Brain pericyte (primary cell): ENCODE measurements around the gene CWC15.
"Not testable (repeated sequence)": the region's sequence is repeated elsewhere in the genome, so short reads cannot be mapped to it uniquely, and the experiment has no call there.

Experiments
- DNase-seq: peaks from one replicate; pipeline ENCODE4 v3.0.0-alpha.2; 2012; ENCODE audit warnings: low read depth, low spot score

The CWC15 gene

DNA sequence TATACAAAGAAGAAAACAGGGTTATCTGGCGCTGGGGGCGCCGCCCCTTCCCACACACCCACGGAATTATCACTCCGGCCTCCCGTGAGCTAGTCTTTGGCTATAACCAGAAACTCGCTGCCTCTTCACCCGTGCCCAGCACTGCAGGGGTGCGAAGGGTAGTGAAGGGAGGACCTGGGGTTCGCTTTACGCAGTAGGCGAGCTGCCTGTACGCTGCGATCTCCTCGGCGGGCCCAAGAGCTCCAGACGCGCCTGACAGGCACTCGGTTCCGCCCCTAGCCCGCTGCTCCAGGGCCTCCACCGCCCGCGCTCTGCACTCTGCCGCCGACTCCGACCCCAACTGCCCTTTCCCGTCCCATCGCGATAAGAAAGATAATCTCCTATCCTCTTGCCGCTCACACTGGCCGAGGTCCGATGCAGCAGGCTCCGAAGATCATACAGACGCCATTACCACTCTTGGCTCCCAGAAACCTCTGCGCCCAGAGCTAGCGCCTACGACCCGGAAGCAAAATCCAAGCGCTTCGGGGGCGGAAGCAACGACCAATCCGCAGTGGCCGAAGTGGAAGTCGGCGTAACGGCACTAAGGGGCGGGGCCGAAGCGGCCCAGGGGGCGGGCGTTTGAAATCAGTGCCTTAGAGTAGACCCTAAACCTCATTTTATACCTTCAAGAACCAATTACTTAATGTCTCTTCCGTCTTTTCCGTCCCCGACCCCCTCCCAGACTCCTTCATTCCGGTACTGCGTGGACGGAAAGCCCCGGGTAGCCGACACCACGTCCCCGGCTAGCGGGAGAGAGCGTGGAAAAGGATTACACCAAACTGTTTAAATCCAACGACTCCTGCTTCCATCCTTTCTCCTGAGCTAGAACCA lies at the start of gene CWC15, which contains the start of gene KDM4D:
Gene CWC15, minus strand, starts transcription at position 458 of the 870 bp plus-strand sequence. CDS start 1,371 bp downstream, outside the sequence.
Gene KDM4D, plus strand, starts transcription at position 611 of the 870 bp plus-strand sequence. CDS start 23,664 bp downstream, outside the sequence.
- DNase-seq, result peak; percentile 69

DNA sequence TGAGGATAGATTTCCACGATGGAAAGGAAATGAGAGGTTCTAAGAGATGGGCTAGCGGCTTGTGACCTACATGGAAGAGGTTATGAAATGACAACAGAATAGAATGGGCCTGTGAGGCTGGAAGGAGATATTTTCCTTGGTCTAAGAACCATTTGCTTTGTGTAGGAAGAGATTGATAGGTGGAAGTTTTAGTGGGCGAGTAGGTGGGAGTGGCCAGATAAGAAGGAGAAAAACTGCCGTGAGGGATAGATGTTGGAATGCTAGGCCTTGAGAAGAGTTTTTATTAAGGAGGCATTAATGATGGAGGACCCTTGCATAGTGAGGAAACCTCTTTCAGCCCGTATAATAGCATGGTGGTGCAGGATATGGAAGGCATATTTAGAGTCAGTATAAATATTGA lies 48.1 kb upstream of the CWC15 start:
- not testable (repeated sequence) for DNase-seq

- DNase-seq, result no peak
Observed at GRCh38 chr11:95016139-95016538, 42.8 kb upstream of the CWC15 start.

DNA sequence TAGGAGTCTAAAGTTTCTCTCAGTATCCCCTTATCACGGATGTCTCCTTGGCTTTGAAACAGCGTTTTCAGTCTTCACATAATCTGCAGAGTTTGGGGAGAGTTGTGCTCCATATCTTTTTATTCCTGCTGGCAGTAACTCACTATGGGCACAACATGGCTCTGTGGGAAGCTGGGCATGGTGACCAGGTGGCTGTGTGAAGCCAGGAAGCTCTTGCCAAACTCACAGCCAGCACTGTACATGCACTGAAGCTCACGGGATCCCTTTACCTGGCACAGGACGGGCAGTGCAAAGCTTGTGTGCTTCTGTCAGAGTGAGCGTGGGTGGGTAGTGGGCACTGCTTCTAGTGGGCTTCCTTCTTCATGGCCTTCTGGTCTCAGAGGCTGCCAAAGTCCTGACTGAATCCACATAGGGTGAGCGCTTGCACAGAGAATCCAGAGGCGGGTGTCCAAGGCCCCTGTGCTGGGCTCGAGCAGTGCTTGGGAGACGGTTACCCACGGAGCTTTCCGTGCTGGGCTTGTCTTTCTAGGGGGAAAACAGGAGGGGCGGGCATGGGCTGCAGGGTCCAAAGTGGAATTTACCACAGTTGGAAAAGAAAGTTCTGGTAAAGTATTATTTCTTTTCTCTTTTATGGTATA lies 40.9 kb upstream of the CWC15 start:
- DNase-seq, result no peak

DNA sequence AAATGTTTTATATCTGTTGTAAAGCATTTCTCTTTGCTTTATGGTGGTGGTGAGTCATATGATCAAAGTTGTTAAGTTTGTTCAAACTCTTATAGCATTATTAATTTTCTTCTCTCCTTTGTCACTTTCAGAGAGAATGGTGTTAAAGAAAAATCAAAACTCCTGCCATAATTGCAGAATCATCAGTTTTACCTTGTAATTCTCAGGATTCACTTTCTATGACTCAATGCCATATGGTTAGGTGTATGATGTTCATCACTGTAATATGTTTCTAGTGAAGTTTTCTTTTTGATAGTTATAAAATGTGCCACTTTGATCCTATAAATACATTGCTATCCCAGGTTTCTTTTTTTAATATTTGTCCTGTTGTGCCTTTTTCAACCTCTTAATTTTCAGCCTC lies 38.0 kb upstream of the CWC15 start:
- DNase-seq, result no peak

- no peak for DNase-seq
Observed at GRCh38 chr11:95005642-95006041, 32.3 kb upstream of the CWC15 start.

DNA sequence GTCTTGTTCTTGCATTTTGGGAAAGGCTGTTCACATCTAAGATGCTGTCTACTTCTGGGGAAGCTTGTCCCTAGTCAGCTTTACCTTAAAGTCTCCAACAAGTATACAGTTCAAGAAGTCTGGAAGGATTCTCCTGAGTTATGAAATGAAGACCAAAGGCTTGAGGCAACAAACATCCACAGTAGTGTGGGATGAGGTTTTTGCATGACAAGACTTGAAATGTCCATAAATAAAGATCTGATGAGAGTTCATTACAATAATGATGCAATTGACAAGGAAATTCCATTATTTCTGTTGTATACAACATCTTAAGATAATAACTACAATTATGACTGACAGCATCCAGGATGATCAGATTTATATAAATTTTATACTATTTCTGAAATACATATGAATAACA lies 30.4 kb upstream of the CWC15 start:
- DNase-seq, result no peak

DNA sequence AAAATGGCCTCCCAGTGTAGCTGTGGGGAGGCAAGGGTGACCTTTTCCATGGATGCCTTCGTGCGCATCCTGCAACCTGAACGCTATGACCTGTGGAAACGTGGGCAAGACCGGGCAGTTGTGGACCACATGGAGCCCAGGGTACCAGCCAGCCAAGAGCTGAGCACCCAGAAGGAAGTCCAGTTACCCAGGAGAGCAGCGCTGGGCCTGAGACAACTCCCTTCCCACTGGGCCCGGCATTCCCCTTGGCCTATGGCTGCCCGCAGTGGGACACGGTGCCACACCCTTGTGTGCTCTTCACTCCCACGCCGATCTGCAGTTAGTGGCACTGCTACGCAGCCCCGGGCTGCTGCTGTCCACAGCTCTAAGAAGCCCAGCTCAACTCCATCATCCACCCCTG lies 24.9 kb upstream of the CWC15 start:
- DNase-seq, result no peak

- DNase-seq, result no peak
Observed at GRCh38 chr11:94997437-94997836, 24.1 kb upstream of the CWC15 start.

DNA sequence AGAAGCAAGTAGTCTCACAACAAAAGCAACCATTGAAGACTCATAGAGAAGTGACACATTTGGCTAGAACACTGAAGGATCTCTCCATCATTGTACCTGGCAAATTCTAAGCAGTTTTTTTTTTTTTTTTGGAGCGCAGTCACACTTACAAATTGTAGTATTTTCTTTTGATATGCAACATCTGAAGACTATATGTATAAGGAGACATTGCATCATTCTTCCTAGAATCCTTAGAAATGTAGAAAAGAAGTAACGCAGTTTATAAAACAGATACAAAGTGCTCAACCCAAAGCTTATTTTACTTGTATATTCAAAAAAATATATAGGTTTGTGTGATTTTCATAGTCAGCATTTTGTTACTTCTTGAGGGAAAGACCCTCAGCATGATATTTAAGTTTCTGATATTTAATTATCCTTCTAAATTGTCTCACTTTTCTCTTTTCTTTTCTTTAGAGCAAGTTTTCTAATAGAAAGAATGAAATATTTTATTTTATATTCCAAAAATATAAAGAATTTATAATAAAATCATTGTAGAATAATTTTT lies 20.1 kb upstream of the CWC15 start:
- DNase-seq, result no peak

DNA sequence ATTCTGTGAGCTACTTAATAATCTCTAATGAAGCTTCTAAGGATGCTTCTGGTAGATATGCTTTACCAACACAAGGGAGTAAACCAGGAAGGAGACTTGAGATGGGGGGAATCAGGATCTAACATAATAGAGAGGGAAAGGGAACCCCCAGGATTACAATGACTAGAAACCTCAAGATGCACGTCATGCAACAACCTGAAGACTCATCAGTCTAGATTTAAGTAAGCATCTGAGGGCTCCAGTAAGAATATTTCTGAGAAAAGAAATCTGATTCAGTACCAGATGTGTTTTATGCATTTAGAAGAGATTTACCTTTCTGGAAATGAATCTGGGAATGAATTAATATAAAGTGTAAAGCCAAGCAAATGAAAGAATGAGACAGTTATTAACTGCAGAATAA lies 15.4 kb upstream of the CWC15 start:
- no peak for DNase-seq

DNA sequence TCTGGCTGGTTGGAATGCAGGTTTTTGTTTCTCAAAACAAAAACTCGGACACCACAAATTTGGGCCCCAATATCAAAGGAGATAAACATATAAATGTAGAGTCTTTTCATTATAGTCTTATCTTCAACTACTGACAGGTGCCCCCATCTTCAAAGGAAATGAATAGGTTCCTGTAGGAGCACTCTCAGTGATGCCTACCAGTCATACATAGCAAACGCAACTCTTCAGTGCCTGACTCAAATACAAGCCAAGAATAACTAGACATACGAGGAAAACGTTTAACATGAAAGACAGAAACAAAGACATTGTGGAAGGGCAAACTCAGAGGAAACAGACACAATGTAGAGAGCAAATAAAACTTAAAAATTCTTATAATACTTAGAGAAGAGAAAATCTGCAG lies 14.0 kb upstream of the CWC15 start:
- DNase-seq, result no peak

GRCh38 chr11:94975599-94975998 lies 2.2 kb upstream of the CWC15 start:
- DNase-seq, result no peak

DNA sequence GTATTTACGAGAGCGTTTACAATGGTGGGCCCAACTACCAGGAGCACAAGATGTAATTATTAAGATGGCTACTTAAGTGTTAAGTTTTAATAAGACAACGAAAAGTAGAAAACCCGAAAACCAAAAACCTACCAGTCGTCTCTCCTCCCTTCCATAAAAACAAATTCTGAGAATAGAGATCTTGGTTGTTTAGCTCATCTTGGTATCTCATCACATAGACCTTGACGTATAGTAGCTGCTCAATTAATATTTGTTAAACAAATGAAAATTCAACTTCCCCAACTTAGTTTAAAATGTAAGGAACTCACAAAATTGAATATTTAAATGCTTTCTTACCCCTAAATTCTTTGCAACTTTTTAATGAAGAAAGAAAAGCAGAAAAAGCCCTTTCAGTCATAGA lies 822 bp upstream of the CWC15 start:
- DNase-seq, result no peak

- DNase-seq, result no peak
Observed at GRCh38 chr11:94972700-94973098, 657 bp downstream of the CWC15 start.

- no peak for DNase-seq
Observed at GRCh38 chr11:94968334-94968958, 4.9 kb downstream of the CWC15 start.

DNA sequence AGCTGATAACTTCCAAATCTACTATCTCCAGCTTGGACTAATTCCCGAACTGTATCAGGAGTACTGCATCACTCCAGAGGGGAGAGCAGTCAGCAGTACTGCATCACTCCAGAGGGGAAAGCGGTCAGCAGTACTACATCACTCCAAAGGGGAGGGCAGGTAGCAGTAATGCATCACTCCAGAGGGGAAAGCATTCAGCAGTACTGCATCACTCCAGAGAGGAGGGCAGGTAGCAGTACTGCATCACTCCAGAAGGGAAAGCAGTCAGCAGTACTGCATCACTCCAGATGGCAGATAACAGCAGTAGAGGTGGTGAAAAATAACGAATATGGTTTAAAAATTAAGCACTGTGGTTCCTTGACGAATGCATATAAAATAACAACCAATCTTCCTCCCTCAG lies 8.4 kb downstream of the CWC15 start:
- no peak for DNase-seq

- no peak for DNase-seq
Observed at GRCh38 chr11:94961255-94961654, 12.1 kb downstream of the CWC15 start.

- DNase-seq, result no peak
Observed at GRCh38 chr11:94960488-94960887, 12.9 kb downstream of the CWC15 start.

DNA sequence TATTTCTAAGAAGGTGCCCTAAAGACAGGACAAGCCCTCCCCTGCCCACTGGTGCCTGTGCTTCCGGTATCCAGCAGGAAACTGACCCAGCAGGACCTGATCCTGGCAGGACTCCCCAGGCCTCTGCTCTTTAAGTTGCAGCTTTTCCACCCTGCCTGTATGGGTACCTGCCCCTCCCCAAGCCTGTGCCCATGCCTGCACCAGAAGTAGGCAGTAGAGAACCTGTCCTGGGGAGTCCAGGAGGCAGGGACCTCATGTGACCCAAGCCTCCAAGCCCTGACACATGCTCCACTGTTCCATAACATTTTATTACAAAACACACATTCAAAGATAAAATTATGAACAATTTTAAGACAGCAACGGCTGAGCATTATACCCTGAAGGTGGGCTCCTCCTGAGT lies 14.2 kb downstream of the CWC15 start:
- no peak for DNase-seq

DNA sequence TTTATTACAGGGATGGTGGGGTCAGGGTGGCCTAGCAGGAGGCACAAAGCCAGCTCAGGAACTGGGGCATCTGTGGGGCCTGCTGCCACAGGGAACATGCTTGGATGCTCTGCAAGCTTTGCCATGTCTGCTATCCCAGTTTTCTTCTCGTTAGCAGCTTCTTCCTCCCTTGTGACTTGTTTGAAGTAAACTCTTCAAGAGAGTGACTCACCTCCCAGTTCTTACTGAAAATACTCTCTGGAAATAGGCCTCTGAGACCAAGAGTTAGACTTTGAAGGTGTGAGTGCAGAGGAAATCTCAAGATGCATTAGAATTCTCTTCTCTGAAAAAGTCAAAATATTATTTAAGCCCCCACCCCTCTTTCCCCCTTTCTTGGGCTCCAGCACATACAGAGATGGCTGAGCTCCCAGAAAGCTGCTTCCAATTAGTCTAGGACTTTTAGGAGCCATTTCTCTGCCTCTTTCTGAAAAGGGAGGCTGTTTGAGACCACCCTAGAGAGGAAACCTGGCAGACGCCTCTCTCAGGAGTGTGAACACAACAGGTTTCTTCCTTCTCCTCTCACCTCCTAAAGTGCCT lies 15.1 kb downstream of the CWC15 start:
- no peak for DNase-seq

DNA sequence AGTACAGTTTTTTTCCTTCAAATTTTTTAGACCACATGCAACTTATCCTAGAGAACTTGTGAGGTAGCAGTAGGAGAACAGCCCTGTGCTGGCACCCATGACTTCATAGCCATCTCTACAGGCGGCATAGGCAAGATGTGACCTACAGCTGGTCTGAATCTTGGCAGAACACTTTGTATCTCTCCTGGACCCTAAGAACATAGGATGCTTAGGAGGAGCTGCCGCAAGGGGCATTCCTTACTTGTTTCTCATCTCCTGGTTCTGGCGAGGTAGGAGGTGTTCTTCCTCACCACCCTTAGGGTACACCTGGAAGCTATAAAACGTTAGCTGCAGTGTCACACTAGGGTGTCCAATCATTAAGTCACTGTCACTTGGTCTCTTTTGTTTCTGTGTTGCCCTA lies 16.4 kb downstream of the CWC15 start:
- no peak for DNase-seq
